ENCODE measurements around the gene JPT2. TPM values are rescaled to one million over a fixed set of nuclear protein-coding genes. Genes with fewer than 3 reads are reported as not detected.

Gene JPT2
- total RNA-seq, 1 donor from 2014 or later = 22.4 TPM

Small RNA genes lying within 50 kb of the gene (small RNA-seq; reads per million reads assigned to genes)
- 0.14 reads per million for gene MIR3177

Other genes starting within 250 kb of the JPT2 start
- gene PERCC1, start 247.2 kb upstream of the JPT2 start, total RNA-seq = not detected
- under 0.01 TPM for gene CCDC154, start 233.7 kb upstream of the JPT2 start, total RNA-seq
- gene CLCN7, start 203.3 kb upstream of the JPT2 start, total RNA-seq = 31.8 TPM
- gene PTX4, start 189.3 kb upstream of the JPT2 start, total RNA-seq = 1.0 TPM
- gene TELO2, start 184.9 kb upstream of the JPT2 start, total RNA-seq = 11.0 TPM
- 8.9 TPM for gene TMEM204, start 144.6 kb upstream of the JPT2 start, total RNA-seq
- 17.2 TPM for gene IFT140, start 66.2 kb upstream of the JPT2 start, total RNA-seq
- 5.2 TPM for gene CRAMP1, start 65.9 kb upstream of the JPT2 start, total RNA-seq
- gene MAPK8IP3, start 27.9 kb downstream of the JPT2 start, total RNA-seq = 28.7 TPM
- 20.4 TPM for gene NME3, start 93.3 kb downstream of the JPT2 start, total RNA-seq
- gene EME2, start 94.5 kb downstream of the JPT2 start, total RNA-seq = 5.2 TPM
- gene MRPS34, start 94.9 kb downstream of the JPT2 start, total RNA-seq = 17.7 TPM
- gene SPSB3, start 104.3 kb downstream of the JPT2 start, total RNA-seq = 27.7 TPM
- 40.7 TPM for gene NUBP2, start 104.7 kb downstream of the JPT2 start, total RNA-seq
- gene IGFALS, start 115.4 kb downstream of the JPT2 start, total RNA-seq = not detected
- gene HAGH, start 148.5 kb downstream of the JPT2 start, total RNA-seq = 42.3 TPM
- 23.0 TPM for gene FAHD1, start 148.9 kb downstream of the JPT2 start, total RNA-seq
- gene MEIOB, start 193.9 kb downstream of the JPT2 start, total RNA-seq = under 0.01 TPM
- gene HS3ST6, start 240.1 kb downstream of the JPT2 start, total RNA-seq = not detected

Measured in skeletal muscle tissue (tissue), 2 donors.